ENCODE data around the gene CCDC192.

CCDC192 gene

DNA sequence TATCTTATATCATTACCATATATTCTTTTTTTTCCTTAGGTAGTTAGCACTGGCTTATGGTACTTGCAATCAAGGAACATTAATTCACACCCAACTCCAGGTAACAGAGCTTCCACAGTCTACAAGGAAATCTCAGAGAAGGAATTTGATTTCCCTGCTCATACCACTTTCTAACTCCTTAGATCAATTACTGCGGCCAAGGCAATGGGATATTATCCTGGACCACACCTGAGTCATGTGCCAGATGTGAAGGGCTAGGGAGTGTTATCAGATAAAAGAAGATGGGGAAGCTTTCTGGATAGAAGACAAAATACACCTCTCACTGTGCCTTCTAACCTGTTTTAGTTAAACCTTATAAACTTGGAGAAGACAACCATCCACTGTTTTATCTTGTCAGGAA lies 181.2 kb downstream of the CCDC192 start:
- DNase-seq (ENCODE audit: low read depth) = no peak

DNA sequence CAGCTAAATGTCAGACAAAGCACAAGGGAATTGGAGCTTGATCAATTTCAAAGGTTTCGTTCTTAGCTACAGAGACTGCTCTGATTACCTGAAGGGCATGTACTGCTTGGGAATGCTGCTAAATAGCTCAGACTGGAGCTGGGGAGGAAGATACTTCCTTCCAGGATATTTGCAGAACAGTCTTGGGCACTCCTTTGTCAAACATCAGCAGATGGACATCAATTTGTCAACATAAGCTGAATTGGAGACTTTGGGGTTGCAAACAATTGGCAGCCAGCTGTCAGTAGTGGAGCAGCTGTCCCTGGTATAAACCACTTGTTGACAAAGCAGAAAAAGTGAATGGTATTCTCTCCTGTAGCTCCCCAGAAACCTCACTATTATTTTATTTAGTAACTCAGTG lies 182.0 kb downstream of the CCDC192 start:
- no peak for DNase-seq (ENCODE audit: low read depth)

DNA sequence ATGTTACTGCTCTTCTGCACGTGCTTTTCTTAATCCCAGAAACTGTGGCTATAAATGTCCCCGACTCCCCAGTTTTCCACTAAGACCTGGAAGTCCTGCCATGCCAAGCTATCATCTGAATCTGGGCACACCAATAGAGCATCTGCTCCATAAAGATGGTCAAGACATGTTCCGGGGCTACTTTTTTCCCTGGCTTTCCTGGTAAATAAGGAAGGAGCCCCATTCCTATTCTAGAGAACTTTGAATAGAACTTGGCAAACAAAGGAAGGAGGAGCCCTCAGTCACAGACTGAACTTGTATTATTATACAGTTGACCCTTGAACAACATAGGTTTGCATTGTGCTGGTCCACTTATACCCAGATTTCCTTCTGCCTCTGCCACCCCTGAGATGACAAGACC lies 182.9 kb downstream of the CCDC192 start:
- no peak for DNase-seq (ENCODE audit: low read depth)

DNA sequence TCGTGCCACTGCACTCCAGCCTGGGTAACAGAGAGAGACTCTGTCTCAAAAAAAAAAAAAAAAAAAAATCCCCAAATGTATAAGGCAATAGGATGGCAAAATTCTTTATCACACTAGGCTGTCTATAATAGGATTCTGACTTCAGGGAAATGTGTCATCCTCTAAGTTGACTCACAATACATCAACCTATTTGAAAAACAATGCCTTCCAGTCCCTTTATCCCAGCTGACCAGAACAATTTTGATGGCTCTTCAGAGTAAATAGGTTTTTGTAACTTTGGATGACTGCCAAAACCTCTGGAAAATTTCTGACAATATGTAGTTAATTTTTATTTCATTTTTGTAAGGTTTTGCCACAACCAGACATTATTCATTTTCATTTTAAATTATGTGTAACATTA lies 184.1 kb downstream of the CCDC192 start:
- DNase-seq (ENCODE audit: low read depth) = no peak

DNA sequence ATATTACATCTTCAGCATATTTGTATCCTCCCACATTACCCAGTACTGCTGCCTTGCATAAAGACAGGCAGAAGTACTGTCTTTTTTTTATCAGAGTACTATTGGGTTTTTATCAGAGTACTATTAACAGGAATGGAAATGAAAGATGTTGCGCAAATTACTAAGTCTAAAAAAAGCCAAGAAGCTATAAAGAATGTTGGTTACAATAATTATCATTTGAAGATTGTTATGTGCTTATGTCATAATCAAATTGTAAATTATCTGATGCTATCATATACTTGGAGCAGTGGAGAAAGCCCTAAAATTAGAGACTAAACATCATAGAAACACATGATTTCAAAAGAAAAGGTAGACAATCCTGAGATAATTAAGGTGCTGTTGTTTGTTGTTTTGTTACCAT lies 188.8 kb downstream of the CCDC192 start:
- DNase-seq (ENCODE audit: low read depth) = no peak

DNA sequence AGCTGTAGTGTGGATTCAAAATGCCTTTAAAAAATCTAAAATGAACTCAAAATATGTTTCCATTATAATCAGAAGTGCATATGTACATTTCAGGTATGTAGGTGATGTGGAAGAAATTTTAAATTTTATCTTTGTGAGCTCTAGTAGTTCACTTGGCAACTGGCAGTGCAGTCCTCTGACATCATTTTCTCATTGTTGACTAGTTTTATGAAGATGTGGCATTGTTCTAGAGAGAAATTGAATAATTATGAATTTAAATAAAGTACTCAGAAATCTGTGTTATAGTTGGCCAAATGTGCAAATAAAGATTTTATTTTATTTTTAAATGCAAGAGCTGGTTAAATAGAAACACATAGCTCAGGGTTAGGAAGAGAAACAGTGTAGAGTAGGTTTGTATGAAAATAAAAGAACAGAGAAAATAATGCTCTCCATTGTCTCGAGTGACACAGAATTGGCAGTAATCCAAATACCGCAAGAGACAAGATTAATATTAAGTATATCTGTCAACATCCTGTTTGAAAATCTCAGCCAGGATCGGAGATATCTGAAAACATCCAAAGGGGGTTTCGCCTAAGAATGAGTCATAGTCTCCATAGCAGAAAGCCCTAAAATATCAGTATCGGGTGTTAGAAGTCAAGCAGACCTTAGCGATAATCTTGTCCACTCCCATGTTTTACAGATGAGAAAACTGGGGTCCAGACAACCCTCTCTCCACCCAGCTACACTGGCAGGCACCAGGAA lies 189.4 kb downstream of the CCDC192 start:
- DNase-seq (ENCODE audit: low read depth) = no peak

DNA sequence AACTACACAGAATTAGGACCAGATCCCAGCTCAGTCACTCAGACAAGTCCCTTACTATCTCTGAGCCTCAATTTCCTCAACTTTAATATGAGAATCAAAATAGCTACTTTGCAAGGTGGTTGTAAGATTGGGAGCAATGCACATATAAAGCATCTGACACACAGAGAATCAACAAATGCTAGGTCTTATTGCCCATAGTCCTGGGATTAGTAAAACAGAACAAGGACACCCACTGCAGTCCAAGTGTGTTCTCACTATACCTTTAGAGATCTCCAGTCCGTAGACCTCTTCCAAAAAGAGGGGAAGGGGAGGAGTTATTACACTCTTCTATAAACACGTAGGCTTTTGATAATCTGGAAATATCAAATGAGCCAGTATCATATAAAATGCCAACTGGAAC lies 190.0 kb downstream of the CCDC192 start:
- DNase-seq (ENCODE audit: low read depth) = no peak

DNA sequence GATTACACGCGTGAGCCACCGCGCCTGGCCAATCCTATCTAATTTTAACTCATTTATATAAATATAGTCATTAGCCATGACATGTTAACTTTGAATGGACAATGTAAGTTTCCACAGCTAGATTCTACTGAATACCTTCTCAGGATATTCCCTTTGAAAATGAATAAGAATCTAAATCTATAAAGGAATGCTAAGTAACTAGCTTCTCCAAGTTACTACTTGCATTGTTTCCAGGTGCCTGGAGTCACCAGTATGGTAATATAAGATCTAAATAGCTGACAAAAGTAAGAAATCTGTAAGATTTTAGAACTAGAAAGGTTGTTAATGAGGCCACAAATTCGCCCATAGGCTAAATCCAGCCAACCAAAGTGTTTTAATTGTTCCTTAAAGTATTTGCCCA lies 191.3 kb downstream of the CCDC192 start:
- DNase-seq (ENCODE audit: low read depth) = no peak

DNA sequence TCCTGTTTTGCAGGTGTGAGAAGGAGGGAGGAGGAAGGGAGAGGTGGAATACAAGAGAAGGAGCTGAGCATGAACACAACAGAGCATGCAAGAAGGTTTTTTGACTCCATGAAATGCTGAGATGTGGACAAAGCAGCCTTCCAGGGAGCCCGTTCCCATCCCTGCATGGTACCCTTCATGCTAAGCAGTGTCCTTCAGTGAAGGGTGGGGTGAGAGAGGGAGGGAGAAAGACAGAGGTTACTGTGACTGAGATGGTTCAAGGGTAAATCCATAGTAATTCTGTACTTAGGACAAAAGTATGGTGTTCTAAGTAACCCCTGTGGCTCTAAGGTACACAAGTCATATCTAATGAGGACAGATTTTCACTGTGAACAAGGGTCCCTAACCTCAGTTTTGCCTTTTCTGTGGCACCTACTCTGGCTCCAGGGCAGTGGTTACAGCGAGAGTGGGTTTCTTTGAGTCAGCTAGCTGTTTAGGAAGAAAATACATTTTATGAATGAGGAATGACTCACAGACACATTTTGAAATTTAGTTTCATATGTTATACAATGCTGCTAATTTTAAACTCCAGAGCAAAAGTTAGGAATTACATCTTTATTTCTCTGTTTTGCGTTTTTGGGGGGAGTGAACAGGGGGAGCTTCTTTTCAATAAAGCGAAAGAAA lies 195.5 kb downstream of the CCDC192 start:
- DNase-seq (ENCODE audit: low read depth) = no peak

DNA sequence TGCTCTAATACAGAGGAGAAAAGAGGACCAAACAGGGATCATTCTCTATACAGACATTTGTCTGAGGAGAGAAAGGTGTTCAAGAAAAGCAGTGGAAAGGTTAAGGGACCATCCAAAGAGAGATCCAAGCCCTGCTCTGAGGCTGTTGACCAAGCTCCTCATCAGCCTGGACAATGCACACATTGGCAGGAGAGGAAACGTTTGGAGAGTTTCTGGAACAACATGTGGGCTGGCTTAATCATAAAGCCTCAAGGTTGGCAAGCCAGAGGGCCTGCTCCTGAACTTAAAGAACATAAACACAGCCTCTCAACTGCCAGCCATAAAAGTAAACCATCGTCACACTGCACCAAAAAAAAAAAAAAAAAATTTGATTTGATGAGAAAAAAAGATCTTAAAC lies 196.0 kb downstream of the CCDC192 start:
- no peak for DNase-seq (ENCODE audit: low read depth)

DNA sequence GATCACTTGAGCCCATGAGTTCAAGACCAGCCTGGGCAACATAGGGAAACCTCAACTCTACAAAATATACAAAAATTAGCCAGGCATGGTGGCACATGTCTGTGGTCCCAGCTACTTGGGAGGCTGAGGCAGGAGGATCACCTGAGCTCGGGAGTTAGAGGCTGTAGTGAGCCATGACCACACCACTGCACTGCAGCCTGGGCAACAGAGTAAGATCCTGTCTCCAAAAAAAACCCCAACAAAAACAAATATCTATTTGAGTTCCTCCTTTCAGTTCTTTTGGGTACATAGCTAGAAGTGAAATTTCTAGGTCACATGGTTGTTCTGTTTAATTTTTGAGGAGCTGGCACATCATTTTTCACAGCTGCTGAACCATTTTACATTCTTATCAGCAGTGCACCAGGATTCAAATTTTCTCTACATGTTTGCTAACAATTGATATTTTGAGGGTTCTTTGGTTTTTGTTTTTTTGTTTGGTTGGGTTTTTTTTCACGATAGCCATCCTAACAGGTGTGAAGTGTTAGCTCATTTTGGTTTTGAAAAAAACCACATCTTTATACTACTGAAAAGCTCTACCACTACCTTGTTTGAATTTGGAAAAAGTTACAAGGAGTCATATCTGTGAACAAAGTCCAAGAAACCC lies 203.5 kb downstream of the CCDC192 start:
- DNase-seq (ENCODE audit: low read depth) = no peak

DNA sequence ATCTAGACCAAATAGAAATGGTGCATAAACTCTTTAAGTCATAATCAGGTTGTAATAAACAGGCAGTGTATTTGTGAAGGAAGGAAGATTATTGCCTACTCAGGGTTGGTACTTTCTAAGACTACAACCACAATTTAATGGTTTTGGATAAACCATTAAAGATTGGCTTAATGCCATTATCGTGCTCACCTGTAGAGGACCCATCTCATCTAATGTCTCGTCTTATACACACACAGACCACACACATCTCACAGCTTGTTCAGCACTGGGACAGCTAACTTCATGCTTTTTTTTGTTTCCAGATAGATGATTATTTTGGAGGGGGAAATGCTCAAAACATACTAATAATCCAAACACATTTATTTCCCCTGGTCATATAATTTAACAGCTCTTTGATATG lies 204.7 kb downstream of the CCDC192 start:
- no peak for DNase-seq (ENCODE audit: low read depth)

DNA sequence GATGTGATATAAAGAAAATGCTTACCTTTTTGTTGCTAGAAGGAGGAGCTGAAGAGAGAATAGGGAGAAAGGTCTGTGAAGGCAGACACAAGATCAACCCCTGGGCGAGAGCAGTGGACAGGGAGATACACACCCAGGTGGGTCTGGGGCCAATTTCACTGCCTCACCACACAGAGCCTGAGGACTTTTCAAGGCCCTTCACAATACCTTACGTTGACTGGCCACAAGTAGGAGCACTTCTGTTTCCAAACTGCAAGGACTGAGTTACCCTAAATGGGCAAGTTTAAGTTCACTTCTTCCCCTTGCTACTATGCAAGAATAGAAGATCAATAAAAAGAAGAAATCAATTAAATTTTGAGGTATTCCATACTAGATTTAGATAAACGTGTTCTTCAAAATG lies 205.9 kb downstream of the CCDC192 start:
- DNase-seq (ENCODE audit: low read depth) = no peak

DNA sequence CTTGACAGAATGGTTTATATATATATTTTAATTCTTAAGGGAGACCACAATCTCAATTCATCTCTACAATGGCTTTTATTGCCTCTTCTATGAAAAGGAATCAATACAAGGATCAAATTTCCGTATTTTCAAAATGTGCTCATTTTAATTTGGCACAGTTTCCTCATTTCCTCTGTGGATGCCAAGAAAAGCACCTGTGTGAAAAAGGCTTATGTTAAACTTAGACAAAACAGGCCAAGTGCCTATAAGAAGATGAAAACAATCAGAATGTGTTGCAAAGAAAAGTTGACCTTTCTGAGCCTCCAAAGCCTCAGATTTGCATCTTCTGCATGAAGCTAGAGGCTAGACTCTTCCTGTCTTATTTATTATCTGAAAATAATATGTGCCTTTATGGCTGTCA lies 206.6 kb downstream of the CCDC192 start:
- DNase-seq (ENCODE audit: low read depth) = no peak

DNA sequence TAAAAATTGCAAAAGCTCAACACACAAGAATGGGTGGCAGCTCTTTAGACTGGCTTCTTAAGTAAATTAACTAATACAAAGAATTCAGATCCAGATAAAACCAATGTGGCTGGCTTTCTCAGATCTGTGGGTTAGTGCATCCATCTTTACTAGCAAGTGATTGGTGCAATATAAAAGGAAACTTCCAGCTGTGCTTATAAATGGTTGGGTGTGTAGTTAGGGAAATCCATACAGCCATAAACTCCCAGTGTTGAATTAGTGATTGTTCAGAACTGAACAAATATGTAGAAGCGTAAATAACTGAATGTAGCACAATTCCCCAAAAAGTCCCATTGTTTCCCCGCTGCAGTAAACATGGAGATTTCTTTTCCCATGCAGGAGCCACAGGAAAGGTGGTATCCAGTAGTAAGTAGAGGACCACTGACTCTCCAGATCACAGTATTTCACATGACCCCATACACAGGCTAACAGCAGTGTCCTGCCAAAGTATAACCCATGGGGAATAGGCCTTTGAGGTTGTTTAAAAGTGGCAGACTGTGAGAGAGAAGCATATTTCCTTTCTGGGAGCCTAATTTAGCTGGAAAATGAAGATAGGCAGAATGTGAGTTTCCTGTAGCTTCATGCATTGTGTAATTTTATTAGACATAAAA lies 207.2 kb downstream of the CCDC192 start:
- no peak for DNase-seq (ENCODE audit: low read depth)

DNA sequence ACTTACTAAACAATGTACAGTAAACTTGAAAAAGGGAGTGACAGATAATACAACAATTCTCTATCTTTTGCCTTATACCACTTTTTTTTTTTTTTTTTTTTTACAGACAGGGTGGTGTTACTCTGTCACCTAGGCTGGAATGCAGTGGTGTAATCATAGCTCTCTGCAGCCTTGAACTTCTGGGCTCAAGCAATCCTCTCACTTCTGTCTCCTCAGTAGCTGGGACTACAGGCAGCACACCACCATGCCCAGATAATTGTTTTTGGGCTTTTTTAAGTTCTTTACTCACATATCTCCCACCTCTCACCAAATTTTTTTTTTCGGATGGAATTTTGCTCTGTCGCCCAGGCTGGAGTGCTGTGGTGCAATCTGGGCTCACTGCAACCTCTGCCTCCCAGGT lies 208.4 kb downstream of the CCDC192 start:
- DNase-seq (ENCODE audit: low read depth) = no peak

DNA sequence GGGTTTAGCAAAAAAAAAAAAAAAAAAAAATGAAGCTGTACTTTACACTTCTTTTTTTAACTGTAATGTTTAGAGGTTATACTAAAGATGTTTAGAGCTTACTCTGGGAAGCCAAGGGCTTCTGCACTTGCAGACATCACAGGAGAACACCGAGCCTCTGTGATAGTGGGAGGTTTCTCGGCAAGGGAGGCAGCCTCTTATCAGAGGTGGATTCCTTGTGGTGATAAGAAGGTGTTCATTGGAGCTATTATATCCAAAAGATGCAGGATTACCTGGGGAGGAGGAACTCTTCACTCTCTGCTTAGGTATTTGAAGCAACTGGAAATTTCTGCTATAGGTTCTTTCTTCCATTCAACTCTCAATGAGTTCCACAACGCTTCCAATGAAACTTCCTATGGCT lies 209.2 kb downstream of the CCDC192 start:
- DNase-seq (ENCODE audit: low read depth) = no peak

DNA sequence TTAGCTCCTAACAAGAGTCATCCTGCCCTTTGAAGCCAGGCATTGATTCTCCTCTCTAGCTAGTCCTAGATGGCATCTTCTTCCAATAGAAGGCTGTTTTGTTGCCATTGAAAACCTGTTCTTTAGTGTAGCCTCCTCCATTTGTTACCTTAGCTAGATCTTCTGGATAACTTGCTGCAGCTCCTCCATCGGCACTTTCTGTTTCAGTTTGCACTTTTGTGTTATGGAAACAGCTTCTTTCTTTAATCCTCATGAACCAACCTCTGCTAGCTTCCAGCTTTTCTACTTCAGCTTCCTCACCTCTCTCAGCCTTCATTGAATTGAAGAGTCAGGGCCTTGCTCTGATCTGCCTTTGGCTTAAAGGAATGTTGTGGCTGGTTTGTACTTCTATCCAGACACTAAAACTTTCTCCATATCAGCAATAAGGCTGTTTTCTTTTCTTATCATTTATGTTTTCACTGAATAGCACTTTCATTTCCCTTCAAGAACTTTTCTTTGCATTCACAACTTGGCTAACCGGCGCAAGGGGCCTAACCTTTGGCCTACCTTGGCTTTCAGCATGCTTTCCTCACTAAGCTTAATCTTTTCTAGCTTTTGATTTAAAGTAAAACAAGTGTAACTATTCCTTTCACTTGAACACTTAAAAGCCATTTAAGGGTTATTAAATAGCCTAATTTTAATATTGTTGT lies 213.8 kb downstream of the CCDC192 start:
- DNase-seq (ENCODE audit: low read depth) = no peak

DNA sequence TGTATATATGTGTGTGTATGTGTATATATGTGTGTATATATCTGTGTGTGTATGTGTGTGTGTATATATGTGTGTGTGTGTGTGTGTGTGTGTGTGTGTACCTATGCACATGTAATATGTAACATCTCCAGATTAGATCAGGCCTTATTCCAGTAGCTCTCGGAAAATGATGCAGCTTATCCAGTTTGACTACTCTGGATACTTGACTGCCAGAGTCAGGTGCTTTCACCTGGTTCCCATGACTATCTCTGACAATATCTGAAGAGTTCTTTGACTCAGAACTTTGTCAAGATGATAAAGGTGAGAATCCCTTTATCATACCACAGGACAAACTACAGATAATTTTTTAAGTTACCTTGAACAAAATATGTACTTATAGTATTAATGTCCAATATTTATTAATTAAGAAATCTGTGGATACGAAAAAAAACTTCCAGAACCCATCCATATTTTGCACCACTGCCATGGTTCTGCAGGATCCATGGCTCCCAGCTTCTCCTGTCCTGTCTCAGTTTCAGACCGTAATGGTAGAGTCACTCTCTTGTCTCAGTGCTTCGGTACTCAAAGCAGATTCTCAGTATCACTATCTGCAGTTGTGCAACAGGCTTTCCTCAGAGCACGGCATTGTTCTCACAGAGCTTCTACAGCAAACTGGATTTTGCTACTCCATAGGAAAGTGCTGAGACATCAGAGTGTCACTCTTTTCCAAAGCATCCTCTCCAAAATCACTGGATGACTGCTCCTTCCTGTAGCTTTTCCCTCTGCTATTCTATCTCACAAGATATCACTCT lies 216.0 kb downstream of the CCDC192 start:
- no peak for DNase-seq (ENCODE audit: low read depth)

DNA sequence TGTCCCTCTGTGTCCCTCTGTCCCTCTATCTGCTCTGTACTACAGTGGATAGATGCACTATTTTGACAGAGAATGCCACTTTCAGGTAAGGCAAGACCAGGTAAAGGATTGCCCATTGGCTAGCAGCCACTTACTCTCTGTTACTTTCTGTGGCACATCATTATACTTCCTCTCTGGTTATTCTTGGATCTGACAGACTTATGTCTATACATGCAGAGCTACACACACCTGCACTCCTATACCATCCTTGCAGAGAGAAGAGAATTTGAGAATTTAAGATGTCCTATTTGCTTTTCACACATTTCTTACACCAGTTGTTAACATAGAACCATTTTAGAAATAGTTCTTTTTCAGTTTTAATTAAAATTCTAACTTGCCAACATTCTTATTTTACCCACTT lies 216.6 kb downstream of the CCDC192 start:
- DNase-seq (ENCODE audit: low read depth) = no peak

DNA sequence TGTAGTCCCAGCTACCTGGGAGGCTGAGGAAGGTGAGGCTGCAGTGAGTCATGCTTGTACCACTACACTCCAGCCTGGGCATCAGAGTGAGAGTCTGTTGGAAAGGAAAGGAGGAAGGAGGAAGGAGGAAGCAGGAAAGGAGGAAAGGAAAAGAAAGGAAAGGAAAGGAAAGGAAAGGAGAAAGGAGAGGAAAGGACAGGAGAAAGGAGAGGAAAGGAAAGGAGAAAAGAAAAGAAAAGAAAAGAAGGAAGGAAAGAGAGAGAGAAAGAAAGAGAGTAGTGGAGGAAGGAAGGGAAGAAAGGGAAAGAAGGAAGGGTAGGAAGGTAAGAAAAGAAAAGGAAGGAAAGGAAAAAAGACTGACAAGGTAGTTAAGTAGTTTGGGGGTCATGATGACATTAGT lies 217.7 kb downstream of the CCDC192 start:
- no peak for DNase-seq (ENCODE audit: low read depth)

DNA sequence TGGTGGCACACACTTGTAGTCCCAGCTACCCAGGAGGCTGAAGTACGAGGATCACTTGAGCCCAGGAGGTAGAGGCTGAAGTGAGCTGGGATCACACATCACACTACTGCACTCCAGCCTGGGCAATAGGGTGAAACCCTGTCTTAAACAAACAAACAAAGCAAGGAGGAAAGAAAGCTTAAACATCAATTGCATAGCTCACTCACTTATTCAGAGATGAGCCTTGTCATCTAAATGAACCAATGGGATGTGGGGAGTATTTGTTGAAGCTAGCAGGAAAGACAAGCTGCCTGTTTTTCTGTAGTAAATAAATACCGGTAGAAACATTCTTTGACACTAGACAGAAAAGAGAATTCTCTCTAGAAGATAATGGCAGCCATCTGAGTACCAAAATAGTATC lies 219.4 kb downstream of the CCDC192 start:
- DNase-seq (ENCODE audit: low read depth) = no peak
